Measurements from ENCODE around the gene PLCL2. TPM values are rescaled to one million over a fixed set of nuclear protein-coding genes. Genes with fewer than 3 reads are reported as not detected.
"Not testable (repeated sequence)": the region's sequence is repeated elsewhere in the genome, so short reads cannot be mapped to it uniquely, and the experiment has no call there.

The PLCL2 gene
- total and polyA plus RNA-seq, 9 donors = 12.6 to 54.2 (median 24.7) TPM

DNA sequence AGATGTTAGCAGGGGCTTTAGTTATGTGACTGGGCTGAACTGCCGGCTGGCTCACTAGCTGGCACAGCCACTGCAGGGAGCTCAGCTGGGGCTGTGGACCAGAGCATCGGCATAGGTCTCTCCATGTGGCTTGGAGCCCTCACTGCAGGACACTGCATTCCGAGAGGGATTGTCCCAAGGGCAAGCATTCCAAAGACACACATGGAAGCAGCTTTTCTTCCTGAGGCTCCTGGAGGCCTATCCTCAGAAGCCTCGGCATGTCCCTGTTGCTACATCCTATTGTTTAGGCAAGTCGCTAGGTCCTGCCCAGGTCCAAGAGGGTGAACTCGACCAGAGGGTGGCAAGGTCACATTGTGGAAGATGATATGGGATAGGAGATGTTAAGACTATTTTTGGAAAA, 209.8 kb downstream of the PLCL2 start:
- intact Hi-C loops (cut with DNase I) = no loop called here
- no peak for TF ChIP-seq EP300 (IDR thresholded peaks at IDR 0.05)
- TF ChIP-seq, protein P1, sequence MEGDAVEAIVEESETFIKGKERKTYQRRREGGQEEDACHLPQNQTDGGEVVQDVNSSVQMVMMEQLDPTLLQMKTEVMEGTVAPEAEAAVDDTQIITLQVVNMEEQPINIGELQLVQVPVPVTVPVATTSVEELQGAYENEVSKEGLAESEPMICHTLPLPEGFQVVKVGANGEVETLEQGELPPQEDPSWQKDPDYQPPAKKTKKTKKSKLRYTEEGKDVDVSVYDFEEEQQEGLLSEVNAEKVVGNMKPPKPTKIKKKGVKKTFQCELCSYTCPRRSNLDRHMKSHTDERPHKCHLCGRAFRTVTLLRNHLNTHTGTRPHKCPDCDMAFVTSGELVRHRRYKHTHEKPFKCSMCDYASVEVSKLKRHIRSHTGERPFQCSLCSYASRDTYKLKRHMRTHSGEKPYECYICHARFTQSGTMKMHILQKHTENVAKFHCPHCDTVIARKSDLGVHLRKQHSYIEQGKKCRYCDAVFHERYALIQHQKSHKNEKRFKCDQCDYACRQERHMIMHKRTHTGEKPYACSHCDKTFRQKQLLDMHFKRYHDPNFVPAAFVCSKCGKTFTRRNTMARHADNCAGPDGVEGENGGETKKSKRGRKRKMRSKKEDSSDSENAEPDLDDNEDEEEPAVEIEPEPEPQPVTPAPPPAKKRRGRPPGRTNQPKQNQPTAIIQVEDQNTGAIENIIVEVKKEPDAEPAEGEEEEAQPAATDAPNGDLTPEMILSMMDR (IDR thresholded peaks at IDR 0.05) = no peak
- TF ChIP-seq POLR2A (IDR thresholded peaks at IDR 0.05) = no peak
- H3K9me3 ChIP-seq = no peaks in the 10 kb centered on the region
- H3K27ac ChIP-seq = no peak overlapping the region
- peaks cover 1% of the 10 kb centered on the region for H3K4me1 ChIP-seq (ENCODE audit: insufficient read depth)
- WGBS, 3 donors = 73 to 81% (median 75%) methylated on average over 5 to 6 of the region's 6 CpGs
- H3K4me3 ChIP-seq = no peak overlapping the region
- DNase-seq = no peak
- no peaks in the 10 kb centered on the region for H3K36me3 ChIP-seq
- no peaks in the 10 kb centered on the region for H3K27me3 ChIP-seq

DNA sequence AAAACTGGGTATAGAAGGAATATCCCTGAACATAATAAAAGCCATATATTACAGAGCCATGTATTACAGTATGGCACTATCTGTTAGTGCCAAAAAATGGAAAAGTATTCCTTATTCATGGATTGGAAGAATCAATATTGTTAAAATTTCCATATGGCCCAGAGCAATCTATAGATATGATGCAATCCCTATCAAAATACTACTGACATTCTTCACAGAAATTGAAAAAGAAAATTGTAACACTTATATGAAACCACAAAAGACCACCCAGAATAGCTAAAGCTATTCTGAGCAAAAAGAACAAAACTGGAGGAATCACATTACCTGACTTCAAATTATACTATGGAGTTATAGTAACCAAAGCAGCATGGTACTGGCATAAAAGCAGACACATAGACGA, 218.8 kb downstream of the PLCL2 start:
- 86 to 92% (median 91%) methylated on average over 1 of the region's 1 CpG for WGBS, 3 donors
- H3K36me3 ChIP-seq = no peaks in the 10 kb centered on the region
- H3K4me3 ChIP-seq = no peak overlapping the region
- TF ChIP-seq EP300 (IDR thresholded peaks at IDR 0.05) (no peak), POLR2A (IDR thresholded peaks at IDR 0.05) (no peak)
- TF ChIP-seq, protein P1 (IDR thresholded peaks at IDR 0.05) = no peak
- DNase-seq = no peak
- no peak overlapping the region for H3K27ac ChIP-seq
- intact Hi-C loops (cut with DNase I) = no loop called here
- no peaks in the 10 kb centered on the region for H3K27me3 ChIP-seq
- H3K4me1 ChIP-seq (ENCODE audit: insufficient read depth) = no peaks in the 10 kb centered on the region
- no peaks in the 10 kb centered on the region for H3K9me3 ChIP-seq

DNA sequence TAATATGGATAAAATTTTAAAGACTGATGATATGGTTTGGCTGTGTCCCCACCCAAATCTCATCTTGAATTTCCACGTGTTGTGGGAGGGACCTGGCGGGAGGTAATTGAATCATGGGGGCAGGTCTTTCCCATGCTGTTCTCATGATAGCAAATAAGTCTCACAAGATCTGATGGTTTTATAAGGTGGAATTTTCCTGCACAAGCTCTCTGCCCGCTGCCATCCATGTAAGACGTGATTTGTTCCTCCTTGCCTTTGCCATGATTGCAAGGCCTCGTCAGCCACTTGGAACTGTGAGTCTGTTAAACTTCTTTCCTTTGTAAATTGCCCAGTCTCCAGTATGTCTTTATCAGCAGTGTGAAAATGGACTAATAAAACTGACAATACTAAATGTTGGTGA, 222.0 kb downstream of the PLCL2 start:
- 83 to 92% (median 90%) methylated on average over 5 of the region's 5 CpGs for WGBS, 3 donors

DNA sequence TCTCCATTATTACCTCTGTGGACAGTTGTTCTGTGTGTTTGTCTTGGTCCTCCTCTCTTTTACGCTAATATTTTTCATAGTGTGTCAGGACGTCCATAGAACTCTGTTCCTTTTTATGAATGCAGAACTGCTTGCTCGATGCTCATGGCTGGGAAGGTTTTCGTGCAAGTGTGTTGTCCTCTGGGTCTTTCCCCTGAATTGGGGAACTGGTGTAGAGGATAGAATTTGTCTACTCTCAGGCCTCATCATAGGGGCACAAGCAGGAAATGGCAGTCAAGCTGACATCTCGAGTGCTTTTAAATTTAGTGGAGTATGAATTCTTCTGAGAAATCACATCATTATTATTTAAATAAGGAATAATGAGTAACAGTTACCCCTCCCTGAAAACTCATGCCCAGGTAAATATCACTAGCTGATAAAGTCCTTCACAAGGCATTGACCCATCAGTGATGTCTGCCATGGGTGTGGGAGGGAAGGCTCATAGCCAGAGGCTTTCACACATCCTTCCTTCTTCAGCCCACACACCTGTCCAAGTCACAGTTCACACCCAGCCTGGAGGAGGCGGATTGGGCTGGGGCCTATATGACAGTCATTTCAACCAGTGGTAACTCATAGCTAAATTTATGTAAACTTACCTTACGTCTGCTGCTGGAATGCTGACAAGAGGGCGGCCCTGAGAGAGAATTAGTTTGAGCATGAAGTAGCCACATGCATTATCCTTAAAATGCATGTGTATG, 226.1 kb downstream of the PLCL2 start:
- Histone ChIP-seq H3K36me3 (no peaks in the 10 kb centered on the region), H3K4me3 (no peak overlapping the region), H3K27ac (no peak overlapping the region), H3K27me3 (no peaks in the 10 kb centered on the region), H3K4me1 (ENCODE audit: insufficient read depth) (no peaks in the 10 kb centered on the region), H3K9me3 (no peaks in the 10 kb centered on the region)
- no peak for TF ChIP-seq EP300 (IDR thresholded peaks at IDR 0.05)
- TF ChIP-seq, protein P1 (IDR thresholded peaks at IDR 0.05) = no peak
- no peak for TF ChIP-seq POLR2A (IDR thresholded peaks at IDR 0.05)
- DNase-seq = no peak
- WGBS, 3 donors = 72 to 83% (median 80%) methylated on average over 8 of the region's 8 CpGs
- intact Hi-C loops (cut with DNase I) = no loop called here

More for the DNA sequence above, 222.0 kb downstream of the PLCL2 start:
- DNase-seq; H3K27ac ChIP-seq; H3K36me3 ChIP-seq; H3K4me1 ChIP-seq (ENCODE audit: insufficient read depth); H3K27me3 ChIP-seq; H3K4me3 ChIP-seq; H3K9me3 ChIP-seq; intact Hi-C loops (cut with DNase I): not testable (repeated sequence)

DNA sequence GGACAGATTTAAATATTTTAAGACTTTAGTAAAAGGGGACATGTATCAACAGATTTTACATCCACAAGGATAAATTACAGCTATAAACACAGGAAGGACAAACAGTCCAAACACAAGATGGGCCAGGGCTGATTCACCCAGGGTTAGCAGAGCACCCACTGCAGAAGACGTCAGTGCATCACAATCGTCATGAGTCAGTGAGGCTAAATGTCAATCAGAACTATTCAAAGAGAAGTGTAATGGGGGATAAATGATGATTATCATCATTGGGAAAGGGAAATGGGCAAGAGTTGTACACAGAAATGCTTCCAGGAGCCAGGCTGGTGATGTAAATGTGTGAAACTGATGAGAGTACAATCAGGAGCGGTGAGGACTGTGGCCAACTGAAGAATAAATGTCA, 226.8 kb downstream of the PLCL2 start:
- Histone ChIP-seq H3K9me3 (no peaks in the 10 kb centered on the region), H3K27ac (no peak overlapping the region), H3K36me3 (no peaks in the 10 kb centered on the region), H3K4me3 (no peak overlapping the region), H3K4me1 (ENCODE audit: insufficient read depth) (no peaks in the 10 kb centered on the region), H3K27me3 (no peaks in the 10 kb centered on the region)
- DNase-seq = no peak
- no peak for TF ChIP-seq POLR2A (IDR thresholded peaks at IDR 0.05)
- no peak for TF ChIP-seq EP300 (IDR thresholded peaks at IDR 0.05)
- TF ChIP-seq, protein P1 (IDR thresholded peaks at IDR 0.05) = no peak
- intact Hi-C loops (cut with DNase I) = no loop called here
- 53 to 60% (median 59%) methylated on average over 3 of the region's 3 CpGs for WGBS, 3 donors

Data from ovary (tissue), 9 donors.